Body of pancreas (tissue), 4 donors: ENCODE data around the gene SMIM28. TPM values are rescaled to one million over a fixed set of nuclear protein-coding genes. Genes with fewer than 3 reads are reported as not detected.

Experiments used
- ATAC-seq: fragments of 150-250 bp; one replicate; pipeline ENCODE4 v1.9.1; 2016
- DNase-seq, 4 donors: peaks; one replicate each; pipeline ENCODE4 v3.0.0-alpha.2; 2019
- H3K27ac ChIP-seq, 4 donors: fragments of 200-600 bp; sonication (generic); 1 replicate in 3 of 4; 2 replicates in 1 of 4; pipeline versions ENCODE4 v1.5.1 to v1.6.1; 2016 to 2019; ENCODE audit warnings: mild to moderate bottlenecking in 1 of 4, mixed read lengths in 1 of 4, moderate library complexity in 1 of 4
- H3K27me3 ChIP-seq, 2 donors: fragments of 200-600 bp; sonication (generic); one replicate each; pipeline ENCODE4 v1.6.0; 2016; ENCODE audit warnings: mild to moderate bottlenecking in 1 of 2
- H3K36me3 ChIP-seq, 2 donors: fragments of 200-600 bp; sonication (generic); replicated peaks in 1 of 2; 2 replicates each; pipeline ENCODE4 v1.5.1; 2016; ENCODE audit warnings: low read depth in 2 of 2; ENCODE audit not compliant: insufficient read depth in 1 of 2
- H3K4me1 ChIP-seq: fragments of 200-600 bp; sonication (generic); one replicate; pipeline ENCODE4 v1.6.0; 2016
- H3K4me3 ChIP-seq, 2 donors: fragments of 200-600 bp; sonication (generic); 1 replicate in 1 of 2; 2 replicates in 1 of 2; pipeline ENCODE4 v1.5.1; 2016 to 2019
- H3K9me3 ChIP-seq, 3 donors: fragments of 200-600 bp; sonication (generic); 1 replicate in 2 of 3; 2 replicates in 1 of 3; pipeline ENCODE4 v1.5.1; 2016
- POLR2A ChIP-seq, 3 donors: fragments of 450-650 bp; IDR thresholded peaks; one replicate each; pipeline ENCODE4 v1.6.1; 2016; ENCODE audit warnings: antibody characterized with exemption in 3 of 3, mild to moderate bottlenecking in 2 of 3
- WGBS, 2 donors: methylation state at CpG; one replicate each; pipeline ENCODE4 v1.1.5; 2017; 5-methylcytosine and 5-hydroxymethylcytosine counted together
- intact Hi-C: fragments of 100-400 bp; cut with DNase I; formaldehyde crosslinking; loops from one replicate; pipeline ENCODE4 v1.15.1; 2023
- total RNA-seq, 2 donors: library from RNA; depleted of rRNA; stranded (reverse); fragments of >200 nt; gene quantifications; one replicate each; pipeline ENCODE4 v1.1.0, GENCODE V29; 2016
- TF ChIP-seq, protein P1 (sequence below), 7 experiments: fragments of 450-650 bp in 4 of 7; fragments of 200-600 bp in 3 of 7; sonication (generic) in 3 of 7; IDR thresholded peaks; one replicate each; pipeline ENCODE4 v1.5.1; 2016 to 2019; ENCODE audit warnings: antibody characterized with exemption in 7 of 7

The SMIM28 gene
- total RNA-seq, 2 donors from 2014 or later = not detected

DNA sequence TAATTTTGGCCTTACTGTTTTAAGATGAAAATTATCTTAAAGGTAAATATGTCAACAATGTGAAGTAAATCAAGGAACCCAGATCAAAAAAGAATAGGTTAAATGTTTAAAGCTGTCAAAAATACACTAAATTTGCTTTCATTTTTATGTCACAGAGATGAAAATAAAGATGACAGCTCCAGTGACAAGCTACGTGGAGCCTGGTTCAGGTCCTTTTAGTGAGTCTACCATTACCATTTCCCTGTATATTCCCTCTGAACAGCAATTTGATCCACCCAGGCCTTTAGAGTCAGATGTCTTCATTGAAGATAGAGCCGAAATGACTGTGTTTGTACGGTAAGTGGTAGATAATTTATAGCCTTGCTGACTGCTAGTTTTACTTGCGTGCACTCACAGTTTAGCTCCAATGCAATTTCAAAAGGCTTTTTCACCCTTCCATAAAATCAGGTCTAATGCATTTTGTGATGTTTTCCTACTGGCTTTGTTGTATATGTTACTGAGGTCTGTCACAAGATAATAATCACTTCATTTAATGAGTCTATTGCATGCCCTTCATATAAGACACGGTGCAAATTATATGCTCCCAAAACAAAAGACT lies 28.2 kb downstream of the SMIM28 start:
- ATAC-seq (no peak), DNase-seq (no peak)
- intact Hi-C loops = no loop called here
- peak overlapping the region in 1 of 4 donors; percentile 0 for H3K27ac ChIP-seq
- TF ChIP-seq POLR2A (IDR thresholded peaks at IDR 0.05) = no peak
- TF ChIP-seq, protein P1, sequence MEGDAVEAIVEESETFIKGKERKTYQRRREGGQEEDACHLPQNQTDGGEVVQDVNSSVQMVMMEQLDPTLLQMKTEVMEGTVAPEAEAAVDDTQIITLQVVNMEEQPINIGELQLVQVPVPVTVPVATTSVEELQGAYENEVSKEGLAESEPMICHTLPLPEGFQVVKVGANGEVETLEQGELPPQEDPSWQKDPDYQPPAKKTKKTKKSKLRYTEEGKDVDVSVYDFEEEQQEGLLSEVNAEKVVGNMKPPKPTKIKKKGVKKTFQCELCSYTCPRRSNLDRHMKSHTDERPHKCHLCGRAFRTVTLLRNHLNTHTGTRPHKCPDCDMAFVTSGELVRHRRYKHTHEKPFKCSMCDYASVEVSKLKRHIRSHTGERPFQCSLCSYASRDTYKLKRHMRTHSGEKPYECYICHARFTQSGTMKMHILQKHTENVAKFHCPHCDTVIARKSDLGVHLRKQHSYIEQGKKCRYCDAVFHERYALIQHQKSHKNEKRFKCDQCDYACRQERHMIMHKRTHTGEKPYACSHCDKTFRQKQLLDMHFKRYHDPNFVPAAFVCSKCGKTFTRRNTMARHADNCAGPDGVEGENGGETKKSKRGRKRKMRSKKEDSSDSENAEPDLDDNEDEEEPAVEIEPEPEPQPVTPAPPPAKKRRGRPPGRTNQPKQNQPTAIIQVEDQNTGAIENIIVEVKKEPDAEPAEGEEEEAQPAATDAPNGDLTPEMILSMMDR (IDR thresholded peaks at IDR 0.05) = no peak
- H3K4me3 ChIP-seq = no peak overlapping the region
- peaks cover 23% of the 10 kb centered on the region for H3K4me1 ChIP-seq
- H3K9me3 ChIP-seq = no peaks in the 10 kb centered on the region
- no peaks in the 10 kb centered on the region for H3K27me3 ChIP-seq
- H3K36me3 ChIP-seq = peaks cover 4 to 22% of the 10 kb centered on the region in 2 donors
- 79 to 84% methylated on average over 5 of the region's 5 CpGs for WGBS, 2 donors

DNA sequence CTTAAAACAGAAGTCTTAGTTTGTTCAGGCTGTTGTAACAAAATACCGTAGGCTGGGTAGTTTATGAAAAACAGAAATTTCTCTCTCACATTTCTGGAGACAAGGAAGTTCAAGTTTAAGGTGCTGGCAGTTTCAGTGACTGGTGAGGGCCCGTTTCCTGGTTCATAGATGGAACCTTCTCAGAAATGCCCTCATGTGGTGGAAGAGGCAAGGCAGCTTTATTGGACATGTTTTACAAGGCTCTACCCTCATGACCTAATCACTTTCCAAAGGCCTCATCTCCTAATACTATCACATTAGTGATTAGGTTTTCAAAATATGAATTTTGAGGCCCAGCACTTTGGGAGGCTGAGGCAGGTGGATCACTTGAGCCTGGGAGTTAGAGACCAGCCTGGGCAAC lies 28.7 kb downstream of the SMIM28 start:
- peaks cover 4 to 22% of the 10 kb centered on the region in 2 donors for H3K36me3 ChIP-seq
- intact Hi-C loops = no loop called here
- H3K9me3 ChIP-seq = no peaks in the 10 kb centered on the region
- H3K27ac ChIP-seq = no peak overlapping the region
- ATAC-seq = no peak
- no peak for DNase-seq
- TF ChIP-seq POLR2A (IDR thresholded peaks at IDR 0.05) = no peak
- TF ChIP-seq, protein P1 (IDR thresholded peaks at IDR 0.05) = peak in 1 of 7 experiments; percentile 7
- H3K4me1 ChIP-seq = peaks cover 23% of the 10 kb centered on the region
- H3K4me3 ChIP-seq = no peak overlapping the region
- WGBS, 2 donors = 73 to 80% methylated on average over 2 of the region's 2 CpGs
- no peaks in the 10 kb centered on the region for H3K27me3 ChIP-seq

DNA sequence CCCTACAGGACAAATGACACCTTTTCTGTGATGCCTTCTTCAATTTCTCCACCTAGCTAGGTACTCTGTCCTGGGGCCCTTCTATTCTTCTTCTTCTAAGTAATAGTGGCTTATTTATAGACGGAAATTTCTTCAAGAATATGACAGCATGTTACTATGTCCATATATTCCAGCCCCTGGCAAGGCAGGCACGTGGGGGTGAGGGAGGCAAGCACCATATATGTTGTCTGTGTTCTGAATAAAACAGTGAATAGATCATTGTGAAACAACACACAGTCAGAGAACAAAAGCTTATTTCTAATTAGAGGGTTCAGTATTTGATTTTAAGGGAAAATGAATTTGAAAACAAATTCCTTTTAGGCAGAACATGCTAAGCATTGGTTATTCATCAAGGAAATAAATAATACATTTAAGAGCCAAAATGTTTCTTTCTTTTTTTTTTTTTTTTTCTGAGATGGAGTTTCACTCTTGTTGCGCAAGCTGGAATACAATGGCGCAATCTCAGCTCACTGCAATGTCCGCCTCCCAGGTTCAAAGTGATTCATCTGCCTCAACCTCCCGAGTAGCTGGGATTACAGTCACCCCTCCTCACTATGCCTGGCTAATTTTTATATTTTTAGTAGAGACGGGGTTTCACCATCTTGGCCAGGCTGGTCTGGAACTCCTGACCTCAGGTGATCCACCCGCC lies 32.5 kb downstream of the SMIM28 start:
- peaks cover 16% of the 10 kb centered on the region for H3K4me1 ChIP-seq
- no peak for TF ChIP-seq POLR2A (IDR thresholded peaks at IDR 0.05)
- TF ChIP-seq, protein P1 (IDR thresholded peaks at IDR 0.05) = no peak
- H3K27me3 ChIP-seq = no peaks in the 10 kb centered on the region
- peak in 1 of 4 donors; percentile 42 for DNase-seq
- 84 to 85% methylated on average over 8 of the region's 8 CpGs for WGBS, 2 donors
- peaks cover 4 to 36% of the 10 kb centered on the region in 2 donors for H3K36me3 ChIP-seq
- H3K27ac ChIP-seq = no peak overlapping the region
- no peak overlapping the region for H3K4me3 ChIP-seq
- intact Hi-C loops = no loop called here
- no peak for ATAC-seq
- no peaks in the 10 kb centered on the region for H3K9me3 ChIP-seq

DNA sequence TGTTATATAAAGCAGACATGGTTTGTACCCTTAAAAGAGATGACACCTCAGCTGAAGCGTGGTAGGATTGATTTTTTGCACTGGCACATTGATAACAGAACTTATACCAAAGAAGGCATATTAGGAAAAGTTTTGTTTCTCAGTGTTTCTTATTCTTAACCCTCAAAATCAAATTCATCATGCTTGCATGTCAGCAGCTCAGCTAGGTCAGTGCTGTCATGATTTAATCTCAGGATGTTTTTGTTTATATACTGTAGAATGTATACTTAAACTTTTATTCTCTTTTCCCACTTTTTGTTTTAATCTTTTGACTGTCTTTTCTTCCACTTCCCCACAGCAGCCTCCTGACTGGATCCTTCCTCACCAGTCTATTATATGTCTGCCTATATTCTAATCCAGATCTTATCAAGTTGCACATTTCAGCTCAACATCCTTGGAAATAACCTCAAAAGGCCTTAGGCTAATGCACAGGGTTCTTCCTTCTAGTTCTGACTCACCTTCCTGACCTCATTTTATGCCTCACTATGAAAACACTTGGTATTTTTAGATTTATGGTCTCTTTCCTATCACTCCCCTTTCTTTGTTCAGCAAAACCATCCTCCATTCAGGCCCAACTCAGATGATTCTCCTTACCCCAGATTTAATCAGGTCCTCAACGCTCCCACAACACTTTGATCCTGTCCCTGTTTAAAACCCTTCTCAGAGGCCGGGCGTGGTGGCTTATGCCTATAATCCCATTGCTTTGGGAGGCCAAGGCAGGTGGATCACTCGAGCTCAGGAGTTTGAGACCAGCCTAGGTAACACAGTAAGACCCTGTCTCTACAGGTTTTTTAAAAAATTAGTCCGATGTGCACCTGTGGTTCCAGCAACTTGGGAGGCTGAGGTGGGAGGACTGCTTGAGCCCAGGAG lies 33.5 kb downstream of the SMIM28 start:
- H3K27ac ChIP-seq = no peak overlapping the region
- peaks cover 4 to 33% of the 10 kb centered on the region in 2 donors for H3K36me3 ChIP-seq
- H3K27me3 ChIP-seq = no peaks in the 10 kb centered on the region
- peaks cover 7% of the 10 kb centered on the region for H3K4me1 ChIP-seq
- H3K4me3 ChIP-seq = no peak overlapping the region
- DNase-seq (no peak), ATAC-seq (no peak)
- TF ChIP-seq, protein P1 (IDR thresholded peaks at IDR 0.05) = no peak
- no peak for TF ChIP-seq POLR2A (IDR thresholded peaks at IDR 0.05)
- intact Hi-C loops = no loop called here
- WGBS, 2 donors = 81 to 91% methylated on average over 6 of the region's 6 CpGs
- H3K9me3 ChIP-seq = no peaks in the 10 kb centered on the region
